SKM-1 treated with dmso at 0.1 percent for 144 hours (cell line): ENCODE results near the gene BRME1.
A peak's percentile ranks its signal among the peaks of the same experiment; 100 is the strongest.
"Not testable (repeated sequence)": the region's sequence is repeated elsewhere in the genome, so short reads cannot be mapped to it uniquely, and the experiment has no call there.

Source experiments
- DNase-seq: peaks from one replicate; lab custom pipeline; 2025; ENCODE audit not compliant: unreplicated experiment; lab: John Stamatoyannopoulos, UW

The BRME1 gene

DNA sequence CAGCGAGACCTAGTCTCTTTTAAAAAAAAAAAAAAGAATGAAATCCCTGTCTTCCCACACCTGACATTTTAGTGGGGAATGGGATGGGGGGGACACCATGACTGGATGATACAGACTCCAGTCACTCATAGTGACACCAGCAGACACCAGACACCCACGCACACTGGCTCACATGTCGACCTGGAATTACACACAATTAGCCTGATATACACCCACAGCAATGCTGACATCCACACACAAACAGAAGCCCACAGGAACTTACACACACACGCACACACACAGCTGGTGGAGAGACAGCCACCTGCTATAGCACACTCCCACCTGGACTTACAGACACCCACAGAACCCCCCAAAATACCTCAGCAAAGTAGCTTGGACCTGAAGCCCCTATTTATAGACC lies 37.3 kb downstream of the BRME1 start:
- DNase-seq = no peak

DNA sequence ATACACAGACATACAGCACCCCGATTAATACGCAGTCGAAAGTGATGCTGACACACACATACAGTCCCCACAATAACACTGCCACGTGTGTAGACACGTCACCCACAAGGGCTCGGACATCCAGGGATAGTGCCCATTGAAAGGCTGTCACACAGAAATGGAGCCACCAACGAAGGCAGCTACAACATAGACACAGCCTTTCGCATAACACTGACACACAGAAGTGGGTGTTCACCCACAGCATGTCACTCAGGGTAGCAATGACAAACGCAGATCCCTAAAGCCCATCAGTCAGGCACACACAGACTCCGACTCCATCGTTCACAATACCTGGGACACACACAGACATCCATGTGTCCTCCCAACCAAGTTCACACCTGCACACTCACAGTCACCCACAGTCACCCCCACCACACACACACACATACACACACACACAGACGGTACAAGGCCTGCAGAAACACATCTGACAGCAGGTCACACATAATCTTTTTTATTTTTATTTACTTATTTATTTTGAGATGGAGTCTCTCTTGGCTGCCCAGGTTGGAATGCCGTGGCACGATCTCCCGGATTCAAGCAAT lies 39.4 kb downstream of the BRME1 start:
- DNase-seq = no peak

DNA sequence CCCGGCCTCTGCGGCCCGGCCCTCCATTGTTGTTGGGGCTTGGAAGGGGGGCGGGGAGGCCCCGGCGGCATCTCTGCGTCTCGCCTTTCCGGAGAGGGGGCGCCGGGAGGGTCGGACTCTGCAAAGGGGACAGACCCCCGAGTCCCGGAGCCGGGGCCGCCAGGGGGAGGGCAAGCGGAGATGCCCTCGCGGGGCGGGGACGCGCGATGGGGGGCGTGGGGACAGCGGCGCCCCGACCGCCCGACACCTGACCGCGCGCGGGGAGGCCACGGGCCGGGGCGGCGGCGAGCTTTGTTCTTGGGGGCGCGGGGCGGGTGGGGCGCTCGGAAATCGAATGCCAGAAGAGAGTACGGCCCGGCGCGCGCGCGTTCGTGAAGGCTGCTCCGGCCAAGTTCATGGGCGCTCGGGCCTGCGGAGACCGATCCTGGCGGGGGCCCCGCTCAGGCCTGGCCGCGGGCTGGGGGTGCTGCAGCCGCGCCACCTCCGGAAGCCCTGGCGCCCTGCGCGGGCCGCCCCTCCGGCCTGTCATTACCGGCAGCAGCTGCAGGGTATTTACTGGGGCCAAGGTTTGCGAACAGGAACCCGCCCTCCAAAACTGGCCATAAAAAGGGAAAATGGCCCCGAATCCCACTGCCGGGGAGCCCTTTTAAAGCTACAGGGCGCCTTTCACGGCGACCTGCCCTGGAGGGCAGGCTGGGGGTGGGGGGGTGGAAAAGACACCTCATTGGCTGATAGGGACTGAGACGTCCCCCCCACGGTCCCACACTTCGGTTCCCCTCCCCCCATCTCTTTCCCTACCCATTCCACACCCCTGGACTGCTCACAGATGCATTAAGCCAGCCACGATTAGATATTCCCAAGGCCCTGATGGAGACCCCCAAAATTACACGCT lies 40.1 kb downstream of the BRME1 start:
- no peak for DNase-seq

DNA sequence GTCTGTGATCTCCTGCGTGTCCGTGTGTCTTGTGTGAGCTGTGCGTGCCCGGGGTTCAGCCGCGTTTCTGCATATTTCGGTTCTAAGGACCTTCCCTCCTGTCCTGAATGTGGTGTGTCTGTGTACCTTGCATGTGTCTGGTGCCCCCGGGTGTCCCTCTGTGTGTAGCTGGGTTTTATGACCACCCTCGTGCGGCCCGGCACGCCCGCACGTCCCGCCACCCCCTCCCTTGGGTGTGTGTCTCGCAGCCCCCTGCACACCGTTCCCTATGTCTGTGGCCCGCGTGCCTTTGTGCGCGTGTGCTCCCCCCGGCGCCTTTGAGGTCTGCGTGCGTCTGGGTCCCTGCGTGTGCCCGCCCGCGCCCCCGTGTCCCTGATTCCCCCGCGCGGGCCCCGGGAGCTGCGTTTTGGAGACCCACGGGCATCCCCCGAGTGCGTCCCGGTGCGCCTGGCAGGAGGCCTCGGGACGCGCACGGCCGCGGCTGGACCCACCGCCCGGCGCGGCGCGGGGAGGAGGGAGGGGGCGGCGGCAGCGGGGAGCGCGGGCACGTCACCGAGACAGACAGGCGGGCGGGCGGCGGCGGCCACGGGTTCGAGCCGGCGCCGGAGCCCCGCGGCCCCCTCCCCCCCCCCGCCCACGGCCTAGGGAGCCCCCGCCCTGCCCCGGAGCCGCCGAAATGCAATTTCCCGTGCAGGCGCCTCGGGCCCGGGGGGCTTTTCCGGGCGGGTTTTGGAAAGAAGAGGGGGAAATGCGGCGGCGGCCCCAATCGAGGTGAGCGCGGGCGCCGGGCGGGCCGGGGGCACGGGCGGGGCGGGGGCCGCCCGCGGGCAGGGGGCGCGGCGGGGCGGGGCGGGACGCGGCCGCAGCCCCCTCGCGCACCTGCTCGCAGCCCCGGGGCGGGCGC lies 41.0 kb downstream of the BRME1 start:
- DNase-seq = no peak

- no peak for DNase-seq
Measured at GRCh38 chr19:13864046-13864666, 41.8 kb downstream of the BRME1 start.

DNA sequence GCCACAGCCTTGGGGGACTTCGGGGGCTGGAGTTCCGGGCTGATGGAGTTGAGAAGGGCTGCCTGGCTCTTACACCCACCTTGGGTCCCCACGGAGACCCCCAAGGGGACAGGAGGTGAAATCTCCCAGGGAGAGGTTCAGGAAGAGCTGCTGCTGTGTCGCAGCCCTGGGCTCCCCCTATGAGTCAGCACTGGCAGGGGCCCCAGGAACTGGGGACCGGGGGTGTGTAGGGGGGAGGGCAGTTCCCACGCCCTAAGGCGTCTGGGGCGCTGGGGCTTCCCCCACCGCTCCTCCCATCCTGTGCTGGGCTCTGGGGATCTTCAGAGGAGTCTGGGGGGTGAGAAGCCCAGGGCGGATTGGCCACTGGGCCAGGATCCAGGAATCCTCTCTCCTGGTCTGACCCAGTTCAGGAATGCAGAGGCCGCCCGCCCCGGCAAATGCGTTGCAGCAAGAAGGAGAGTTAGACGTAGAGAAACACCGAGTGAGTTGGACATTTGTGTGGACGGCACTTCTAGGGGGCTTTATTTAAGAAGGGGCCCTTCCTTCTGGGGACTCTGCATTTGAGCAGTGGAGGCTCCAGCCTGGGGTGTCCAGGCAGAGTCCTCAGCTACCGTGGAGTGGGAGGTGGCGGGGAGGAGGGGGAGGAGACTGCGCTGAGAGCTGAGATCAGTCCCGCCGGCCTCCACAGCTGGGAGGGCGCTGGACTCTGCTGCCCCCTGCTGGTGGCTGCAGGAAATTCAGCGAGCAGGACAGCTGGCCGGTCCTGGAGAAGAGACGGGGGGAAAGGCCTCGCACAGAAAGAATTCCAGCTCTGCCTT lies 44.0 kb downstream of the BRME1 start:
- DNase-seq = peak; percentile 77

- DNase-seq = no peak
Measured at GRCh38 chr19:13861392-13861713, 44.6 kb downstream of the BRME1 start.

DNA sequence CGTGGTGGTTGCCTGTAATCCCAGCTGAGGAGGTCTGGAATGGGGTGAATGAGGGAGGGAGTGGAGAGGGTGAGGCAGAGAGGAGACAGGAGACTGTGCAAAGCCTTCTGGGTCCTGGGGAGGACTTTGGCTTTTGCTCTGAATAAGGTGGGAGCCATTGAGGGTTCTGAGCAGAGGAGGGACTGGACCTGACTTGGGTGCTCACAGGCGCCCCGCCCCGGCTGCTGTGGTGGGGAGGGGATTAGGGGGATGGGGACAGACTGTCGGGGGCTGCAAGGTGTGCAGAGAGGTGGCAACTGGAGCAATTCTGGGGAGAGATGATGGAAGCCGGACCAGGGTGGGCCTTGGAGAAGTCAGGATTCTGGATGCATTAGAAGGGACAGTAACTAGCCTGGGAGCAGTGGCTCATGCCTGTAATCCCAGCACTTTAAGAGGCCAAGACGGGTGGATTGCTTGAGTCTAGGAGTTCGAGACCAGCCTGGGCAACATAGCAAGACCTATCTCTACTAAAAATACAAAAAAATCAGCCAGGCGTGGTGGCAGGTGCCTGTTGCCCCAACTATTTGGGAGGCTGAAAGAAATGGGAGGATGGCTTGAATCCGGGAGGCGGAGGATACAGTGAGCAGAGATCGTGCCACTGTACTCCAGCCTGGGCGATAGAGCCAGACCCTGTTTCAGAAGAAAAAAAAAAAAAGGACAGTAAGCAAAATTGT lies 45.1 kb downstream of the BRME1 start:
- DNase-seq = no peak

GRCh38 chr19:13859361-13859880 lies 46.5 kb downstream of the BRME1 start:
- no peak for DNase-seq

DNA sequence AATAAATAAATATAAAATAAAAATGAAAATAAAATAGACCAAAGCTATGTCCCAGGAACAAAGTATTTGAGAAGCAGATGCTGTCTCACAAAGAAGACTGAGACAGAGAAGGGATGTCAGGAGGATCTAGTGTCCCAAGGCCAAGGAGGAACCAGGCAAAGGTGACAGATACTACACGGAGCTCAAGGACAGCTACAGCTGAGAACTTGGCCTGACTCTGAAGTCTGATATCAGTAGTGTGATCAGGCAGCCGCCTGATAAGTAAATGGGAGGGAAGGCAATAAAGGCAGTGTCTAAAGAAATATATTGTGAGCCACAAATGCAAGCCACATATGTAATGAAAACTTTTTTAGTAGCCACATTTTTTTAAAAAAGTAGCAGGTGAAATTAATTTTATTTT lies 49.4 kb downstream of the BRME1 start:
- no peak for DNase-seq

DNA sequence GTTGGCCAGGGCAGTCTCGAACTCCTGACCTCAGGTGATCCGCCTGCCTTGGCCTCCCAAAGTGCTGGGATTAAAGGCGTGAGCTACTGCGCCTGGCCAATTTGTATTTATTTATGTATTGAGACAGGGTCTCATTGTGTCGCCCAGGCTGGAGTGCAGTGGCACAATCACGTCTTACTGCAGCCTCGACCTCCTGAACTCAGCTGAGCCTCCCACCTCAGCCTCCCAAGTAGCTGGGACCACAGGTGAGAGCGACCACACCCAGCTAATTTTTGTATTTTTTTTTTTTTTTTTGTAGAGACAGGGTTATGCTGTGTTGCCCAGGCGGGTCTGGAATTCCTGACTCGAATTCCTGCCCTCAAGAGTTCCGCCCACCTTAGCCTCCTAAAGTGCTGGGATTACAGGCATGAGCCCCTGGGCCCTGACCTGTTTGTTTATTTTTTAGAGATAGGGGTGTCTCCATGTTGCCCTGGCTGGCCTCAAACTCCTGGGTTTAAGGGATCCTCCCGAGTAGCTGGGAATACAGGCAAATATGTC lies 53.7 kb downstream of the BRME1 start:
- not testable (repeated sequence) for DNase-seq

GRCh38 chr19:13851734-13852114 lies 54.2 kb downstream of the BRME1 start:
- DNase-seq = not testable (repeated sequence)

GRCh38 chr19:13850910-13851733 lies 54.8 kb downstream of the BRME1 start:
- no peak for DNase-seq

DNA sequence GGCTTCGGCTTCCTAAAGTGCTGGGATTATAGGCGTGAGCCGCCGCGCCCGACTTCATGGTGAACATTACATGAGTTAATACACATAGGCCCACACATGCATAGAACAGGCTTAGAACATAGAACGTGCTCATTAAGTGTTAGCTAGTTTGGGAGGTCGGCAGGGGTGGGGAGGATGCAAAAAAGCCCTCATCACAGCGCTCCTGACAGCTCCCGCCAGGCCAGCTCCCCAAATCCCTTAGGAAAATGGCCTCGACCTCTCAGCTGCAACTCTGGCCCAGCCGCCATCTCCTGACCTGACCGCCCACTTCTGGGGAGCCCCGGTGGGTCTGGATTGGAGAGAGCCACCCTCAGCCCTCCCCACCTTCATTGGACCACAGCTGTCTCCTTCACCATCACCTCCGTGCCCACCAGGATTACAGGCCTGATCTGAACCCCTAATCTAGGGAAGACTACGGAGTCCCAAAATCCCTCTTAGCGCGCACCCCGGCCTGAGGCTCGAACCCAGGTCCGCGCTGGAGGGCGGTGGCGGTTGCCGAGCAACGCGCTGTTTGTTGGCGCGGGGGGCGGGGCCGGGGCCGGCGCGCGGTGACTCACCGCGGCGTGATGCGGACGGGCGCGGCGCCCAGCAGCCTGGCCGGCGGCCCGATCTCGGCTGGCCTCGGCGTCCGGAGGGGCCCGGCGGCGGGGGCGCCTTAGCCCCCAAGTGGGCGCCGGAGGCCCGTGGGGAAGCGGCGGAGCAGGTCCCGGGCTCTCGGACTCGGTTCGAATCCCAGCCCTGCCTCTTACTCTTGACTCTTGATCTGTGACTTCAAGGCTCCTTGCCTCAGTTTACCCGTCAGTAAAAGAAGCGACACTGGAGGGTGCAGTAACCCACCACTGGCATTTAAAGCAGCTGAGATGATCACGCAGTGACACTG lies 55.7 kb downstream of the BRME1 start:
- peak; percentile 56 for DNase-seq

GRCh38 chr19:13848798-13849676 lies 56.9 kb downstream of the BRME1 start:
- DNase-seq = no peak

DNA sequence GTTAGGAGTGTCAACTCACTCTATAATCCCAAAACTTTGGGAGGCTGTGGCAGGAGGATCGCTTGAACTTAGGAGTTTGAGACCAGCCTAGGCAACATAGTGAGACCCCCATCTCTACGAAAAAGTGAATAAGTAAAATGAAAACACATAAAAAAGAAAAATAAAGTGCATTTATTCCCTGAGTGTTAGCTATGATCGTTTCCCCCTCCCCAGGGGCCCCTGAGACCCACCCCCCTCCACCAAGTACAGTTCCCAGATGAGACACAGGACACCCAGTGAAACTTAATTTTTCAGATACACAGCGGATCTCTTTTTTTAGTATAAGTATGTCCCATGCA lies 57.6 kb downstream of the BRME1 start:
- DNase-seq = no peak
